HCT116 (cell line): ENCODE data around the gene RASAL2. TPM values are rescaled to one million over a fixed set of nuclear protein-coding genes. Genes with fewer than 3 reads are reported as not detected.

ENCODE experiments used
- ATAC-seq: fragments of 200-7000 bp; cut with Tn5 transposase; 2 replicates; pipeline ENCODE4 v1.9.1; 2020; ENCODE audit warnings: mild to moderate bottlenecking, moderate library complexity
- BruUV-seq: library from RNA; stranded (reverse); fragments of 400-500 nt; replicated peaks from 2 replicates; lab custom pipeline; 2021; lab: Mats Ljungman, UMichigan
- CTCF ChIA-PET: fragments of 300-600 bp; sonication (Branson Sonifier 250); formaldehyde crosslinking; loops from one replicate; lab custom pipeline; 2021; ENCODE audit warnings: antibody characterized with exemption; lab: Charles Lee
- POLR2A ChIA-PET: fragments of 300-600, 350-600 bp; sonication (Branson Sonifier 250); formaldehyde crosslinking; loops from one replicate; lab custom pipeline; 2021; ENCODE audit warnings: antibody characterized with exemption; lab: Charles Lee
- RAD21 ChIA-PET, 2 experiments: fragments of 300-600 bp; sonication (Branson Sonifier 250); formaldehyde crosslinking; loops; one replicate each; lab custom pipeline; 2023; ENCODE audit warnings: low total read pairs in 2 of 2; ENCODE audit not compliant: uncharacterized antibody in 2 of 2, unreplicated experiment in 2 of 2, low non-redundant PET in 1 of 2; lab: Charles Lee
- DNase-seq: peaks from one replicate; pipeline ENCODE4 v3.0.0-alpha.2; 2010; ENCODE audit warnings: low read depth, low spot score
- H2AFZ ChIP-seq: fragments of 200-600 bp; shearing (Covaris generic), sonication (generic); 2 replicates; pipeline ENCODE4 v1.6.1; 2017; ENCODE audit warnings: low read depth, mixed run types, mixed read lengths, antibody characterized with exemption, low read length; ENCODE audit not compliant: poor library complexity, severe bottlenecking
- H3K27ac ChIP-seq: 2 replicates; pipeline ENCODE4 v1.5.1; 2012; ENCODE audit warnings: low read depth, low read length
- H3K27me3 ChIP-seq: fragments of 200-600 bp; sonication (generic); 2 replicates; pipeline ENCODE4 v1.6.1; 2016; ENCODE audit warnings: mixed run types, low read length, mixed read lengths; ENCODE audit not compliant: insufficient read depth
- H3K36me3 ChIP-seq, 2 experiments: fragments of 200-500 bp in 1 of 2; fragments of 200-600 bp in 1 of 2; sonication (Bioruptor generic) in 1 of 2; sonication (generic) in 1 of 2; 2 replicates each; pipeline versions ENCODE4 v1.5.1 to v1.6.1; 2014 to 2016; ENCODE audit warnings: low read length in 2 of 2, inconsistent platforms in 1 of 2, mixed read lengths in 1 of 2, mixed run types in 1 of 2; ENCODE audit not compliant: insufficient read depth in 2 of 2, control insufficient read depth in 1 of 2
- H3K4me1 ChIP-seq, 2 experiments: fragments of 200-600 bp in 1 of 2; sonication (generic) in 1 of 2; 2 replicates each; pipeline versions ENCODE4 v1.5.1 to v1.6.1; 2012 to 2017; ENCODE audit warnings: low read length in 2 of 2, inconsistent platforms in 1 of 2, mild to moderate bottlenecking in 1 of 2, mixed read lengths in 1 of 2, mixed run types in 1 of 2, moderate library complexity in 1 of 2; ENCODE audit not compliant: insufficient read depth in 2 of 2, control insufficient read depth in 1 of 2
- H3K4me2 ChIP-seq: fragments of 200-600 bp; sonication (generic); 2 replicates; pipeline ENCODE4 v1.6.1; 2017; ENCODE audit warnings: mixed run types, low read length, mixed read lengths
- H3K4me3 ChIP-seq, 2 experiments: fragments of 200-600 bp in 1 of 2; sonication (generic) in 1 of 2; replicated peaks in 1 of 2; 2 replicates each; pipeline ENCODE4 v1.5.1; 2011 to 2016; ENCODE audit warnings: low read length in 2 of 2, control low read depth in 1 of 2, low read depth in 1 of 2, mild to moderate bottlenecking in 1 of 2, mixed read lengths in 1 of 2, mixed run types in 1 of 2
- H3K79me2 ChIP-seq: fragments of 200-600 bp; sonication (generic); 2 replicates; pipeline ENCODE4 v1.6.1; 2017; ENCODE audit warnings: mild to moderate bottlenecking, mixed run types, low read length, moderate library complexity, mixed read lengths; ENCODE audit not compliant: insufficient read depth
- H3K9ac ChIP-seq: fragments of 200-600 bp; sonication (generic); 2 replicates; pipeline ENCODE4 v1.6.1; 2016; ENCODE audit warnings: low read length, mixed read lengths
- H3K9me2 ChIP-seq: fragments of 200-600 bp; sonication (generic), shearing (Covaris generic); 2 replicates; pipeline ENCODE4 v1.6.1; 2017; ENCODE audit warnings: mixed run types, mild to moderate bottlenecking, moderate library complexity; ENCODE audit not compliant: insufficient read depth
- H3K9me3 ChIP-seq, 2 experiments: fragments of 200-500 bp in 1 of 2; fragments of 200-600 bp in 1 of 2; sonication (Bioruptor generic) in 1 of 2; sonication (generic) in 1 of 2; 2 replicates each; pipeline ENCODE4 v1.6.1; 2014 to 2017; ENCODE audit warnings: low read length in 2 of 2, mixed read lengths in 2 of 2, inconsistent platforms in 1 of 2, low read depth in 1 of 2, mild to moderate bottlenecking in 1 of 2, mixed run types in 1 of 2, moderate library complexity in 1 of 2; ENCODE audit not compliant: control insufficient read depth in 1 of 2, insufficient read depth in 1 of 2
- H4K20me1 ChIP-seq: fragments of 200-600 bp; sonication (generic), shearing (Covaris generic); 2 replicates; pipeline ENCODE4 v1.6.1; 2017; ENCODE audit warnings: mixed run types, mild to moderate bottlenecking, moderate library complexity; ENCODE audit not compliant: insufficient read depth
- CBX3 ChIP-seq: IDR thresholded peaks from 2 replicates; pipeline ENCODE4 v1.6.1; 2012; ENCODE audit warnings: low read depth
- CEBPB ChIP-seq: IDR thresholded peaks from 2 replicates; pipeline ENCODE4 v1.6.1; 2012; ENCODE audit warnings: low read depth
- ELF1 ChIP-seq: IDR thresholded peaks from 2 replicates; pipeline ENCODE4 v1.6.1; 2012; ENCODE audit warnings: low read depth, borderline replicate concordance
- EZH2 ChIP-seq: fragments of 200-600 bp; sonication (generic); IDR thresholded peaks from 2 replicates; pipeline ENCODE4 v1.6.1; 2017; ENCODE audit warnings: antibody characterized with exemption, mixed run types
- EZH2phosphoT487 ChIP-seq: fragments of 200-600 bp; IDR thresholded peaks from 2 replicates; pipeline ENCODE4 v1.6.1; 2018; ENCODE audit warnings: antibody characterized with exemption, borderline replicate concordance
- JUND ChIP-seq: IDR thresholded peaks from 2 replicates; pipeline ENCODE4 v1.6.1; 2012
- POLR2A ChIP-seq: IDR thresholded peaks from 2 replicates; pipeline ENCODE4 v1.7.0; 2011; ENCODE audit warnings: borderline replicate concordance; ENCODE audit not compliant: insufficient read depth, insufficient read length; ENCODE audit errors: extremely low read depth
- POLR2AphosphoS5 ChIP-seq: IDR thresholded peaks from 2 replicates; pipeline ENCODE4 v1.6.1; 2011; ENCODE audit warnings: mild to moderate bottlenecking, low read depth, low read length, moderate library complexity
- SIN3A ChIP-seq: IDR thresholded peaks from 2 replicates; pipeline ENCODE4 v1.6.1; 2012; ENCODE audit warnings: low read depth
- SP1 ChIP-seq: IDR thresholded peaks from 2 replicates; pipeline ENCODE4 v1.6.1; 2012; ENCODE audit warnings: low read depth
- SRF ChIP-seq: IDR thresholded peaks from 2 replicates; pipeline ENCODE4 v1.6.1; 2012; ENCODE audit warnings: low read depth
- YY1 ChIP-seq: IDR thresholded peaks from 2 replicates; pipeline ENCODE4 v1.6.1; 2011; ENCODE audit warnings: low read length, low read depth, moderate library complexity, mild to moderate bottlenecking; ENCODE audit not compliant: insufficient replicate concordance; ENCODE audit errors: extremely low read depth
- ZFX ChIP-seq: fragments of 450-650 bp; IDR thresholded peaks from 2 replicates; pipeline ENCODE4 v1.6.1; 2017
- ZNF274 ChIP-seq: fragments of 200-500 bp; sonication (Bioruptor generic); IDR thresholded peaks from 2 replicates; pipeline ENCODE4 v1.6.1; 2014; ENCODE audit warnings: mild to moderate bottlenecking, low read depth, low read length, inconsistent platforms
- intact Hi-C: fragments of 100-400 bp; cut with micrococcal nuclease; formaldehyde crosslinking; loops from 2 replicates; pipeline ENCODE4 v1.10.0; 2022
- total RNA-seq: library from RNA; stranded (reverse); gene quantifications from one replicate; pipeline ENCODE4 v1.2.1, GENCODE V29; 2021; ENCODE audit not compliant: unreplicated experiment
- TF ChIP-seq, protein P1 (sequence below): IDR thresholded peaks from 2 replicates; pipeline ENCODE4 v1.6.1; 2012
- TF ChIP-seq, protein P2 (sequence below): IDR thresholded peaks from 2 replicates; pipeline ENCODE4 v1.6.1; 2012; ENCODE audit warnings: low read depth
- TF ChIP-seq, protein P3 (sequence below): IDR thresholded peaks from 2 replicates; pipeline ENCODE4 v1.6.1; 2011; ENCODE audit warnings: mild to moderate bottlenecking, low read length, moderate library complexity; ENCODE audit not compliant: insufficient replicate concordance; ENCODE audit errors: extremely low read depth

Gene RASAL2
- total RNA-seq, 1 experiment from 2014 or later = 11.7 TPM

DNA sequence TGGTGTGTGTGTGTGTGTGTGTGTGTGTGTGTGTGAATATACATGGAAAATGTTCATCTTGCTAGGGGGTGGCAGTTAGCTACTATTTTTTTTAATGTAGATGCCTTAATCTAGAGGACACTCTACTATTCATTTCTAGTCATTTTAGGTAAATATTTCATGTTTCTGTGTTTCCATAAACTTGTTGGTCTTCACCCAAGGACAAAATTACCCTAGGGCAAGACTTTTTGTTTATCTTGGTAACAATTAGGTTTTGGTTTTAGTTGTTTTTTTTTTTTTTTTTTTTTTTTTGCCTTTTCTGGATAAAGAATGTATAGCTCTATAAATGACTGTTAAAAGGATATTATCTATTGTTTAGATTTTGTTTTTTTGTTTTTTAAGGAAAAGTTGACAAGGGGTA lies 370.7 kb downstream of the RASAL2 start:
- H3K4me2 ChIP-seq = no peak overlapping the region
- intact Hi-C loops = no loop called here
- DNase-seq = no peak
- H3K36me3 ChIP-seq = no peaks in the 10 kb centered on the region; a peak in 1 of 4 replicates
- H3K9me3 ChIP-seq = no peaks in the 10 kb centered on the region
- ATAC-seq = no peak
- H3K4me3 ChIP-seq = no peak overlapping the region
- ChIA-PET CTCF (interaction anchor here (0.8 kb wide), 1 partner anchor 37 kb away, joined by 3 read pairs; no protein-coding TSS in a partner anchor), RAD21 (no interaction called here)
- no peaks in the 10 kb centered on the region for H3K9me2 ChIP-seq
- no peaks in the 10 kb centered on the region for H3K4me1 ChIP-seq
- H3K9ac ChIP-seq = no peak overlapping the region
- no peak for TF ChIP-seq JUND
- TF ChIP-seq SRF = no peak
- no peak for TF ChIP-seq POLR2A
- no peak for TF ChIP-seq EZH2
- TF ChIP-seq CEBPB = no peak
- no peak for TF ChIP-seq CBX3
- TF ChIP-seq POLR2AphosphoS5 = no peak
- no peak for TF ChIP-seq EZH2phosphoT487
- TF ChIP-seq YY1 = no peak
- TF ChIP-seq SP1 = no peak
- no peak for TF ChIP-seq ELF1
- no peak for TF ChIP-seq SIN3A
- TF ChIP-seq, all 23 proteins: peak for 0
- Histone ChIP-seq H3K27ac (no peak overlapping the region), H2AFZ (no peak overlapping the region), H4K20me1 (no peaks in the 10 kb centered on the region), H3K27me3 (no peaks in the 10 kb centered on the region), H3K79me2 (no peaks in the 10 kb centered on the region)
- BruUV-seq = no TSS peak
- POLR2A ChIA-PET = no interaction called here

DNA sequence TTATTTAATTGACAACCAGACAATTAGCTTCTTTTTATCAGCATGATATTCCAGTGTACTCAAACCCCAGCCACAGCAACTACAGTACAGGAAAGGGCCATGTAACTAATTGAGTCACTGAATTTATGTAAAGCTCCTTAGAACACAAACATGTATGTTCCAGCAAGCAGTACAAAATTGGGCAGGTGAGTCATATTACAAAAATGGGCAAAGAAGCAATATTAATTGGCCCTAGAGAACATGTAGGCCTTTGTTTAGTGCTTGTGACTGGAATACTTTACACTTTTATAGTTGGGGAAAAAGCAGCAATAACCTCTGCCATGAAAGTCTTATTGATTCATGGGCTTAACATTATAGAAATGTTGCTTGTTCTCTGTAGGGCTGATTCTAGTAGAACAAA lies 371.1 kb downstream of the RASAL2 start:
- Histone ChIP-seq H3K9ac (no peak overlapping the region), H3K79me2 (no peaks in the 10 kb centered on the region), H3K4me3 (no peak overlapping the region), H2AFZ (no peak overlapping the region), H4K20me1 (no peaks in the 10 kb centered on the region), H3K27ac (no peak overlapping the region), H3K4me1 (no peaks in the 10 kb centered on the region), H3K27me3 (no peaks in the 10 kb centered on the region), H3K36me3 (no peaks in the 10 kb centered on the region; a peak in 1 of 4 replicates), H3K9me3 (no peaks in the 10 kb centered on the region), H3K9me2 (no peaks in the 10 kb centered on the region), H3K4me2 (no peak overlapping the region)
- DNase-seq (no peak), ATAC-seq (no peak)
- intact Hi-C loops = no loop called here
- BruUV-seq = no TSS peak
- ChIA-PET POLR2A (no interaction called here), CTCF (interaction anchor here (0.8 kb wide), 1 partner anchor 36 kb away, joined by 3 read pairs; no protein-coding TSS in a partner anchor), RAD21 (no interaction called here)
- TF ChIP-seq POLR2AphosphoS5 (no peak), POLR2A (no peak), ZNF274 (no peak), YY1 (no peak), EZH2phosphoT487 (no peak), ZFX (no peak), EZH2 (no peak)
- TF ChIP-seq, protein P1, sequence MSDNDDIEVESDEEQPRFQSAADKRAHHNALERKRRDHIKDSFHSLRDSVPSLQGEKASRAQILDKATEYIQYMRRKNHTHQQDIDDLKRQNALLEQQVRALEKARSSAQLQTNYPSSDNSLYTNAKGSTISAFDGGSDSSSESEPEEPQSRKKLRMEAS = no peak
- TF ChIP-seq, protein P2, sequence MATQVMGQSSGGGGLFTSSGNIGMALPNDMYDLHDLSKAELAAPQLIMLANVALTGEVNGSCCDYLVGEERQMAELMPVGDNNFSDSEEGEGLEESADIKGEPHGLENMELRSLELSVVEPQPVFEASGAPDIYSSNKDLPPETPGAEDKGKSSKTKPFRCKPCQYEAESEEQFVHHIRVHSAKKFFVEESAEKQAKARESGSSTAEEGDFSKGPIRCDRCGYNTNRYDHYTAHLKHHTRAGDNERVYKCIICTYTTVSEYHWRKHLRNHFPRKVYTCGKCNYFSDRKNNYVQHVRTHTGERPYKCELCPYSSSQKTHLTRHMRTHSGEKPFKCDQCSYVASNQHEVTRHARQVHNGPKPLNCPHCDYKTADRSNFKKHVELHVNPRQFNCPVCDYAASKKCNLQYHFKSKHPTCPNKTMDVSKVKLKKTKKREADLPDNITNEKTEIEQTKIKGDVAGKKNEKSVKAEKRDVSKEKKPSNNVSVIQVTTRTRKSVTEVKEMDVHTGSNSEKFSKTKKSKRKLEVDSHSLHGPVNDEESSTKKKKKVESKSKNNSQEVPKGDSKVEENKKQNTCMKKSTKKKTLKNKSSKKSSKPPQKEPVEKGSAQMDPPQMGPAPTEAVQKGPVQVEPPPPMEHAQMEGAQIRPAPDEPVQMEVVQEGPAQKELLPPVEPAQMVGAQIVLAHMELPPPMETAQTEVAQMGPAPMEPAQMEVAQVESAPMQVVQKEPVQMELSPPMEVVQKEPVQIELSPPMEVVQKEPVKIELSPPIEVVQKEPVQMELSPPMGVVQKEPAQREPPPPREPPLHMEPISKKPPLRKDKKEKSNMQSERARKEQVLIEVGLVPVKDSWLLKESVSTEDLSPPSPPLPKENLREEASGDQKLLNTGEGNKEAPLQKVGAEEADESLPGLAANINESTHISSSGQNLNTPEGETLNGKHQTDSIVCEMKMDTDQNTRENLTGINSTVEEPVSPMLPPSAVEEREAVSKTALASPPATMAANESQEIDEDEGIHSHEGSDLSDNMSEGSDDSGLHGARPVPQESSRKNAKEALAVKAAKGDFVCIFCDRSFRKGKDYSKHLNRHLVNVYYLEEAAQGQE = no peak
- TF ChIP-seq, protein P3, sequence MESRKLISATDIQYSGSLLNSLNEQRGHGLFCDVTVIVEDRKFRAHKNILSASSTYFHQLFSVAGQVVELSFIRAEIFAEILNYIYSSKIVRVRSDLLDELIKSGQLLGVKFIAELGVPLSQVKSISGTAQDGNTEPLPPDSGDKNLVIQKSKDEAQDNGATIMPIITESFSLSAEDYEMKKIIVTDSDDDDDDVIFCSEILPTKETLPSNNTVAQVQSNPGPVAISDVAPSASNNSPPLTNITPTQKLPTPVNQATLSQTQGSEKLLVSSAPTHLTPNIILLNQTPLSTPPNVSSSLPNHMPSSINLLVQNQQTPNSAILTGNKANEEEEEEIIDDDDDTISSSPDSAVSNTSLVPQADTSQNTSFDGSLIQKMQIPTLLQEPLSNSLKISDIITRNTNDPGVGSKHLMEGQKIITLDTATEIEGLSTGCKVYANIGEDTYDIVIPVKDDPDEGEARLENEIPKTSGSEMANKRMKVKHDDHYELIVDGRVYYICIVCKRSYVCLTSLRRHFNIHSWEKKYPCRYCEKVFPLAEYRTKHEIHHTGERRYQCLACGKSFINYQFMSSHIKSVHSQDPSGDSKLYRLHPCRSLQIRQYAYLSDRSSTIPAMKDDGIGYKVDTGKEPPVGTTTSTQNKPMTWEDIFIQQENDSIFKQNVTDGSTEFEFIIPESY = no peak
